LNCAP (cell line): ENCODE measurements around the gene CNKSR1.

Experiments used
- TF ChIP-seq, protein P1 (sequence below): fragments of 450-650 bp; IDR thresholded peaks from 2 replicates; pipeline ENCODE4 v1.5.1; 2017; ENCODE audit warnings: mild to moderate bottlenecking

CNKSR1 gene, protein sequence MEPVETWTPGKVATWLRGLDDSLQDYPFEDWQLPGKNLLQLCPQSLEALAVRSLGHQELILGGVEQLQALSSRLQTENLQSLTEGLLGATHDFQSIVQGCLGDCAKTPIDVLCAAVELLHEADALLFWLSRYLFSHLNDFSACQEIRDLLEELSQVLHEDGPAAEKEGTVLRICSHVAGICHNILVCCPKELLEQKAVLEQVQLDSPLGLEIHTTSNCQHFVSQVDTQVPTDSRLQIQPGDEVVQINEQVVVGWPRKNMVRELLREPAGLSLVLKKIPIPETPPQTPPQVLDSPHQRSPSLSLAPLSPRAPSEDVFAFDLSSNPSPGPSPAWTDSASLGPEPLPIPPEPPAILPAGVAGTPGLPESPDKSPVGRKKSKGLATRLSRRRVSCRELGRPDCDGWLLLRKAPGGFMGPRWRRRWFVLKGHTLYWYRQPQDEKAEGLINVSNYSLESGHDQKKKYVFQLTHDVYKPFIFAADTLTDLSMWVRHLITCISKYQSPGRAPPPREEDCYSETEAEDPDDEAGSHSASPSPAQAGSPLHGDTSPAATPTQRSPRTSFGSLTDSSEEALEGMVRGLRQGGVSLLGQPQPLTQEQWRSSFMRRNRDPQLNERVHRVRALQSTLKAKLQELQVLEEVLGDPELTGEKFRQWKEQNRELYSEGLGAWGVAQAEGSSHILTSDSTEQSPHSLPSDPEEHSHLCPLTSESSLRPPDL

DNA sequence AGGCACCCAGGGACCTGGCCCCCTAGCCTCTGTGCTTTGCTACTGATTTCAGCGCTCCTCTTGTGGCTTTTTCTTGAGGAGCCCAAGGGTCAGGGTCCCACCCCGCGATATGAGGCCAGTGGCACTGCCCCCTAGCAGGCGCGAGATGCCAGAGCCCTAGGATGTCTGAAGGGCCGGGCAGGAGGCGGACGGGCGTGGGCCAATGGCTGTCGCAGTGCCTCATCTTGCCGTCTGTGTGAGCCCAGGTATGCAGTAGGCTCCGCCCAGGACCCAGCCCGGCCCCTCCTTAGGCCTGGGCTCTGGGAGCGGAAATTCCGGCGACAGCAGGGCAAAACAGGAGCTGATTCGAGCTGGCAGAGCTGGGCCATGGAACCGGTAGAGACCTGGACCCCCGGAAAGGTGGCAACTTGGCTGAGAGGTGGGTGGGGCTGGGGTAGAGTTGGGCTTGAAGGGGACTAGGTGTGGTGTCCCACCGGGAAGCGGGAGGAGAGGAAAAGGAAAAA, at the start of gene CNKSR1:
Gene CNKSR1 (plus strand): TSS at position 310 of the 503 bp plus-strand sequence. CDS start 57 bp downstream, at position 367.
- TF ChIP-seq, protein P1, sequence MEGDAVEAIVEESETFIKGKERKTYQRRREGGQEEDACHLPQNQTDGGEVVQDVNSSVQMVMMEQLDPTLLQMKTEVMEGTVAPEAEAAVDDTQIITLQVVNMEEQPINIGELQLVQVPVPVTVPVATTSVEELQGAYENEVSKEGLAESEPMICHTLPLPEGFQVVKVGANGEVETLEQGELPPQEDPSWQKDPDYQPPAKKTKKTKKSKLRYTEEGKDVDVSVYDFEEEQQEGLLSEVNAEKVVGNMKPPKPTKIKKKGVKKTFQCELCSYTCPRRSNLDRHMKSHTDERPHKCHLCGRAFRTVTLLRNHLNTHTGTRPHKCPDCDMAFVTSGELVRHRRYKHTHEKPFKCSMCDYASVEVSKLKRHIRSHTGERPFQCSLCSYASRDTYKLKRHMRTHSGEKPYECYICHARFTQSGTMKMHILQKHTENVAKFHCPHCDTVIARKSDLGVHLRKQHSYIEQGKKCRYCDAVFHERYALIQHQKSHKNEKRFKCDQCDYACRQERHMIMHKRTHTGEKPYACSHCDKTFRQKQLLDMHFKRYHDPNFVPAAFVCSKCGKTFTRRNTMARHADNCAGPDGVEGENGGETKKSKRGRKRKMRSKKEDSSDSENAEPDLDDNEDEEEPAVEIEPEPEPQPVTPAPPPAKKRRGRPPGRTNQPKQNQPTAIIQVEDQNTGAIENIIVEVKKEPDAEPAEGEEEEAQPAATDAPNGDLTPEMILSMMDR, result peak; percentile 35

DNA sequence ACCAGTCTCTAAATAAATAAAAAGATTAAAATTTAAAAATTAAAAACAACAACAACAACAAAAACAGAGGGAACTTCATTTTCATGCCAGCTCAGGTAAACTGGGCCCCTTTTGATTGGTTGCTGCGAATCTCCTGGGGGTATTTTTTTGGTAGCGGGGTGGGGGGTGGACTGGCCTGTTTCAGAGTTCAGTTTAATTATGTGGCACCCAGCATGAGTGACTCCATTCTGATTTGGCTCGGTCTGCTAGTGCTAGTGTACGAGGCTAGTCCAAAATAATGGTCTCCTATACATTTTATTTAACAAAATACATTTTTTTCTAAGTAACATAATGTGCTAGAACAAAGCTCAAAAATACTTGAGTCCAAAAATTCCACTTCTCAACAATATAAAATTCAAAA, 47.5 kb upstream of the CNKSR1 start:
- TF ChIP-seq, protein P1, result no peak

DNA sequence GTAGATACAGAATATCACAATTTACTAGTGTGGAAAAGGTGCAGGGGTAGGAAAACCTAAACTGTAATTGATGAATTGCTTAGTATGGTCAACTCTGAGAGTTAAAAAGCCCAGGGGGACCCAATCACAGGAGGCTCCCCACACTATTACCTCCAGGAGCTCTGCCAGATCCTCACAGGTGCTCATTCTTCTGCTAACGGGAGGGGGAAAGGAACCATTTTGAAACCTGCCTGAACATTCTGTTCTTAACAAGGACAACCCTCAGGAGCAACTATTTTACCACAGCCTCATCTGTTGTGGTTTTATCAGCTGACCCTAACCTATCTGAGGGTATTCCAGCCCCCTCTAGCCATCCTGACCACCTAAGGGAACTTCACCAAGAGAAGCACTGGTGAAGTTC, 46.6 kb upstream of the CNKSR1 start:
- TF ChIP-seq, protein P1, result no peak

DNA sequence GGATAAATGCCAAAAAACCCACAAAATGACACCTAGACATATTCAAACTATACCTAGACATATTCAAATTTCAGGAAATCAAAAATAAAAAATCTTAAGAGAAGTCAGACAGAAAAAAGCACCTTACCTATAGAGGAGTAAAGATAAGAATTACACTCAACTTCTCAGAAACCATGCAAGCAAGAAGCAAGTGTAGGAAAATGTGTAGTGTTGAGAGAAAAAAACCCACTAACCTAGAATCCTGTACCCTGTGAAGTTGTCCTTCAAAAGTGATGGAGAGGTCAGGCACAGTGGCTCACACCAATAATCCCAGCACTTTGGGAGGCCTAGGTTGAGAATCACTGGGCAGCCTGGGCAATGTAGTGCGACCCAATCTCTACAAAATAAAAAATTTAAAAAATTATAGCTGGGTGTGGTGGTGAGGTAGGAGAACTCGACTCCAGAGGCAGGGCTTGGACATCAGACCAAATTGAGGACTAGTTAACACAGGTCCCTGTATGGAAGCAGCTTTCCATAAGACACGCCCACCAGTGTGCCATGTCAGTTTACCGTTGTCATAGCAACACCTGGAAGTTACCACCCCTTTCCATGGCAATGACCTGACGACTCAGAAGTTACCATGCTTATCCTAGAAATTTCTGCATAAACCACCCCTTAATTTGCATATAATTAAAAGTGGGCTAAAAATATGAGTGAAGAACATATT, 45.0 kb upstream of the CNKSR1 start:
- TF ChIP-seq, protein P1, result no peak

DNA sequence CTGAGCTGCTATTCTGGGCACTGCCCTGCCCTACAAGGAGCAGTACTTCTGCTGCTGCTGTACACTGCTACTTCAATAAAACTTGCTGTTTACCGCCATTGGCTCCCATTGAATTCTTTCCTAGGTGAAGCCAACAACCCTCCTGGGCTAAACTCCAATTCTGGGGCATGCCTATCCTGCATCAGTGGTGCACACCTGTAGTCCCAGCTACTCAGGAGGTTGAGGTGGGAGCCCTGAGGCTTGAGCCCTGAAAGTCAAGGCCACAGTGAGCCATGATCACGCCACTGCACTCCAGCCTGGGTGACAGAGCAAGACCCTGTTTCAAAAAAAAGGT, 44.5 kb upstream of the CNKSR1 start:
- TF ChIP-seq, protein P1, result no peak

DNA sequence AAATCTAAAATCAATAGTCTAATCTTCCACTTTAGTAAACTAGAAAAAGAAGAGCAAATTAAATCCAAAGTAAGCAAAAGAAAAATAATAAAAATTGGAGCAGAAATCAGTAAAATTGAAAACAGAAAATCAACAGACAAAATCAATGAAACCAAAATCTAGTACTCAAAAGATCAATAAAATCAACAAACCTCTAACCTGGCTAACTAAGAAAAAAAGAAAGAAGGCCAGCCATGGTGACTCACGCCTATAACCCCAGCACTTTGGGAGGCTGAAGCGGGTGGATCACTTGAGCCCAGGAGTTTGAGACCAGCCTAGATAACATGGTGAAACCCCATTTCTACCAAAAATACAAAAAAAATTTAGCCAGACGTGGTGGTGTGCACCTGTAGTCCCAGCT, 42.8 kb upstream of the CNKSR1 start:
- TF ChIP-seq, protein P1, result no peak

DNA sequence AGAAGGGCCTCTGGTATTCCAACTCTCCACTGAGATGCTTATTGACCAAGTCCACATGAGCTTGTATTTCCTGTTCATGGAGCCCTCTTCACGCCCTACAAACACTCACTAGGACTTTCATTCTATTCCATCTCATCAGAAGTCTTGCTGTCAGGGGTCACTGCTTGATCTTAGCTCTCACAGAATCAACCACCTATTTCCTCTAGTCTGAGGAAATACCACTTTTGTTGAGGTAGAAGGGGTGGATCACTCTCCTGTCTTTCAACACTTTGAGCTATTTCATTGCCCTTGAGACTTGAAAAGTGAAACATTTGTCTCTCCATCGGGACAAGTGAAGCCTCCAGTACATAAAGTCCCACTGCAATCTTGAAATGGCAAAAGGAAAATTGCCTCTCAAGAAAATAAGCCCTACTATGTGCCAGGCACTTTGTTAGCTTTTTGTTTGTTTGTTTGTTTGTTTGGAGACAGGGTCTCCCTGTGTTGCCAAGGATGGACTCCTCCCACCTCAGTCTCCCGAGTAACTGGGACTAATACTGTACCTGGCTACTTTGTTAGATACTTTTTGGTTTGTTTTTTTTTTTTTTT, 38.2 kb upstream of the CNKSR1 start:
- TF ChIP-seq, protein P1, result no peak
